H9 (cell line): ENCODE data around the gene KLHDC10. TPM values are rescaled to one million over a fixed set of nuclear protein-coding genes. Genes with fewer than 3 reads are reported as not detected.
"Not testable (repeated sequence)": the region's sequence is repeated elsewhere in the genome, so short reads cannot be mapped to it uniquely, and the experiment has no call there.

Experiments
- DNase-seq: peaks from one replicate; pipeline ENCODE4 v3.0.0-alpha.2; 2017
- H2AFZ ChIP-seq: one replicate; pipeline ENCODE4 v1.6.1; 2013; ENCODE audit warnings: mild to moderate bottlenecking, low read length, control low read depth, moderate library complexity
- H2AK5ac ChIP-seq: 2 replicates; pipeline ENCODE4 v1.6.1; 2013; ENCODE audit warnings: low read length, control low read depth, mixed read lengths; ENCODE audit not compliant: insufficient read length
- H2BK120ac ChIP-seq: one replicate; pipeline ENCODE4 v1.6.1; 2013; ENCODE audit warnings: low read depth, mild to moderate bottlenecking, low read length, control low read depth, inconsistent platforms; ENCODE audit not compliant: poor library complexity, severe bottlenecking
- H2BK12ac ChIP-seq: 2 replicates; pipeline ENCODE4 v1.6.1; 2013; ENCODE audit warnings: low read length, control low read depth, mixed read lengths, low read depth; ENCODE audit not compliant: insufficient read length
- H2BK15ac ChIP-seq: 2 replicates; pipeline ENCODE4 v1.6.1; 2013; ENCODE audit warnings: low read depth, low read length, control low read depth
- H2BK20ac ChIP-seq: one replicate; pipeline ENCODE4 v1.6.1; 2013; ENCODE audit warnings: low read depth, mild to moderate bottlenecking, low read length, control low read depth, inconsistent platforms; ENCODE audit not compliant: poor library complexity, severe bottlenecking
- H2BK5ac ChIP-seq: 2 replicates; pipeline ENCODE4 v1.6.1; 2013; ENCODE audit warnings: low read length, control low read depth, mixed read lengths; ENCODE audit not compliant: insufficient read length
- H3K14ac ChIP-seq: 2 replicates; pipeline ENCODE4 v1.6.1; 2013; ENCODE audit warnings: low read length, control low read depth; ENCODE audit not compliant: insufficient read depth
- H3K18ac ChIP-seq: 2 replicates; pipeline ENCODE4 v1.6.1; 2013; ENCODE audit warnings: low read depth, mild to moderate bottlenecking, mixed read lengths, low read length, control low read depth; ENCODE audit not compliant: insufficient read length
- H3K23ac ChIP-seq: 2 replicates; pipeline ENCODE4 v1.6.1; 2013; ENCODE audit warnings: low read length, control low read depth, mixed read lengths, low read depth; ENCODE audit not compliant: insufficient read length
- H3K23me2 ChIP-seq: 2 replicates; pipeline ENCODE4 v1.6.1; 2013; ENCODE audit warnings: low read depth, mild to moderate bottlenecking, mixed read lengths, low read length, control low read depth; ENCODE audit not compliant: insufficient read length, poor library complexity, severe bottlenecking
- H3K27ac ChIP-seq: 2 replicates; pipeline ENCODE4 v1.5.1; 2013; ENCODE audit warnings: low read length, control low read depth, mixed read lengths, low read depth; ENCODE audit not compliant: insufficient read length
- H3K27me3 ChIP-seq: 2 replicates; pipeline ENCODE4 v1.6.1; 2013; ENCODE audit warnings: low read length, control low read depth, inconsistent platforms; ENCODE audit not compliant: insufficient read depth
- H3K4ac ChIP-seq: 2 replicates; pipeline ENCODE4 v1.6.1; 2013; ENCODE audit warnings: low read depth, mild to moderate bottlenecking, control low read depth, inconsistent platforms, low read length, moderate library complexity
- H3K4me1 ChIP-seq: 2 replicates; pipeline ENCODE4 v1.6.1; 2013; ENCODE audit warnings: low read length, control low read depth, inconsistent platforms; ENCODE audit not compliant: insufficient read depth
- H3K4me2 ChIP-seq: 2 replicates; pipeline ENCODE4 v1.6.1; 2013; ENCODE audit warnings: low read length, control low read depth, mixed read lengths; ENCODE audit not compliant: insufficient read length, insufficient read depth
- H3K56ac ChIP-seq: 2 replicates; pipeline ENCODE4 v1.6.1; 2013; ENCODE audit warnings: low read depth, mild to moderate bottlenecking, mixed read lengths, low read length, control low read depth; ENCODE audit not compliant: insufficient read length
- H3K79me1 ChIP-seq: 2 replicates; pipeline ENCODE4 v1.6.1; 2013; ENCODE audit warnings: low read depth, mild to moderate bottlenecking, moderate library complexity, low read length, control low read depth, inconsistent platforms; ENCODE audit not compliant: insufficient read depth, poor library complexity, severe bottlenecking
- H3K79me2 ChIP-seq: 2 replicates; pipeline ENCODE4 v1.6.1; 2013; ENCODE audit warnings: low read length, control low read depth, inconsistent platforms; ENCODE audit not compliant: insufficient read depth
- H3K9ac ChIP-seq: 2 replicates; pipeline ENCODE4 v1.6.1; 2013; ENCODE audit warnings: low read length, control low read depth, mixed read lengths; ENCODE audit not compliant: insufficient read length; ENCODE audit errors: extremely low read depth
- H3K9me3 ChIP-seq: one replicate; pipeline ENCODE4 v1.6.1; 2013; ENCODE audit warnings: low read depth, low read length, inconsistent platforms; ENCODE audit not compliant: control insufficient read depth
- H3T11ph ChIP-seq: one replicate; pipeline ENCODE4 v1.6.1; 2013; ENCODE audit warnings: mild to moderate bottlenecking, low read length, control low read depth, inconsistent platforms
- H4K20me1 ChIP-seq: one replicate; pipeline ENCODE4 v1.6.1; 2013; ENCODE audit not compliant: control insufficient read depth, insufficient read length, insufficient read depth
- H4K5ac ChIP-seq: 2 replicates; pipeline ENCODE4 v1.6.1; 2013; ENCODE audit warnings: low read depth, mild to moderate bottlenecking, mixed read lengths, low read length, control low read depth; ENCODE audit not compliant: insufficient read length
- H4K8ac ChIP-seq: replicated peaks from 2 replicates; pipeline ENCODE4 v1.6.1; 2013; ENCODE audit warnings: low read length, control low read depth, mixed read lengths, low read depth; ENCODE audit not compliant: insufficient read length
- H4K91ac ChIP-seq: 2 replicates; pipeline ENCODE4 v1.6.1; 2013; ENCODE audit warnings: low read depth, mild to moderate bottlenecking, moderate library complexity, mixed read lengths, low read length, control low read depth; ENCODE audit not compliant: insufficient read length
- H3K27ac Mint-ChIP-seq, 3 experiments: 2 replicates in 2 of 3; 3 replicates in 1 of 3; pipeline ENCODE4 v1.8.0; 2020 to 2021; ENCODE audit warnings: mixed read lengths in 3 of 3, mild to moderate bottlenecking in 1 of 3, moderate library complexity in 1 of 3
- H3K27me3 Mint-ChIP-seq: 2 replicates; pipeline ENCODE4 v1.8.0; 2021; ENCODE audit warnings: low read depth, mild to moderate bottlenecking, moderate library complexity, mixed read lengths
- H3K36me3 Mint-ChIP-seq, 3 experiments: 2 replicates in 2 of 3; 3 replicates in 1 of 3; pipeline ENCODE4 v1.8.0; 2020 to 2021; ENCODE audit warnings: low read depth in 3 of 3, mixed read lengths in 3 of 3; ENCODE audit not compliant: insufficient read depth in 1 of 3
- H3K4me1 Mint-ChIP-seq, 2 experiments: 2 replicates each; pipeline ENCODE4 v1.8.0; 2020; ENCODE audit warnings: mixed read lengths in 2 of 2
- H3K4me3 Mint-ChIP-seq, 2 experiments: 2 replicates in 1 of 2; 3 replicates in 1 of 2; pipeline ENCODE4 v1.8.0; 2020 to 2021; ENCODE audit warnings: mild to moderate bottlenecking in 2 of 2, mixed read lengths in 2 of 2, moderate library complexity in 1 of 2
- H3K9me3 Mint-ChIP-seq, 2 experiments: 2 replicates in 1 of 2; 3 replicates in 1 of 2; pipeline ENCODE4 v1.8.0; 2020; ENCODE audit warnings: mild to moderate bottlenecking in 2 of 2, mixed read lengths in 2 of 2, moderate library complexity in 1 of 2
- WGBS: extraction: QIAGEN DNeasy Blood & Tissue Kit; methylation state at CpG from one replicate; pipeline ENCODE4 v1.1.7; 2013; ENCODE audit warnings: missing lambda C conversion rate, low lambda C conversion rate, mixed read lengths; ENCODE audit not compliant: insufficient read length; ENCODE audit errors: extremely low coverage; 5-methylcytosine and 5-hydroxymethylcytosine counted together
- total RNA-seq: library from RNA; stranded (reverse); gene quantifications from 2 replicates; pipeline ENCODE4 v1.2.1, GENCODE V29; 2021
- TF ChIP-seq, protein P1 (sequence below): fragments of 200-600 bp; sonication (generic); conservative IDR thresholded peaks from 3 replicates; pipeline ENCODE4 v1.8.0; 2021; ENCODE audit warnings: antibody characterized with exemption, mild to moderate bottlenecking

The KLHDC10 gene
- total RNA-seq, 1 experiment from 2014 or later: 17.3 TPM

DNA sequence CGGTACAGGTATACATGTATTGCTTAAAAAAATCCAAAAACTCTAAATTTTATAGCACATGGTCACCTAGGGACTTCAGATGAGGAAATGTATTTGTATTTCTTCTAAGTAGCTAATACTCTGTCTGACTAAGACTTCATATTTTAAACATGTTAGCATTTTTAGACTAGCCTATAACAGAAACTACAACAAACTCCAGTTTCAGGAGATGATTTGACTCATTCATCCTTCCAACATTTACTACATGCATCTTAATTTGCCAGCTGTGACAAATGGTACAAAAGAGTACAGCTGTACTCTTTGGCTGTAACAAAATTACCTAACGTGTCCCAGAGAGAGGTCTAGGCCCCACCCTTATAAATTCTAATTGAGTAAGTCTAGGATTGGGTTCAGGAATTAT lies 112.7 kb downstream of the KLHDC10 start:
- no peak overlapping the region for H3K4ac ChIP-seq
- no peak overlapping the region for H2BK5ac ChIP-seq
- Mint-ChIP-seq H3K36me3 (peaks cover 11 to 60% (median 46%) of the 10 kb centered on the region in 3 experiments; a peak in 6 of 7 replicates), H3K27me3 (no peaks in the 10 kb centered on the region), H3K27ac (no peak overlapping the region), H3K4me3 (no peak overlapping the region), H3K9me3 (no peaks in the 10 kb centered on the region), H3K4me1 (no peaks in the 10 kb centered on the region)
- H2AFZ ChIP-seq: no peak overlapping the region
- TF ChIP-seq, protein P1, sequence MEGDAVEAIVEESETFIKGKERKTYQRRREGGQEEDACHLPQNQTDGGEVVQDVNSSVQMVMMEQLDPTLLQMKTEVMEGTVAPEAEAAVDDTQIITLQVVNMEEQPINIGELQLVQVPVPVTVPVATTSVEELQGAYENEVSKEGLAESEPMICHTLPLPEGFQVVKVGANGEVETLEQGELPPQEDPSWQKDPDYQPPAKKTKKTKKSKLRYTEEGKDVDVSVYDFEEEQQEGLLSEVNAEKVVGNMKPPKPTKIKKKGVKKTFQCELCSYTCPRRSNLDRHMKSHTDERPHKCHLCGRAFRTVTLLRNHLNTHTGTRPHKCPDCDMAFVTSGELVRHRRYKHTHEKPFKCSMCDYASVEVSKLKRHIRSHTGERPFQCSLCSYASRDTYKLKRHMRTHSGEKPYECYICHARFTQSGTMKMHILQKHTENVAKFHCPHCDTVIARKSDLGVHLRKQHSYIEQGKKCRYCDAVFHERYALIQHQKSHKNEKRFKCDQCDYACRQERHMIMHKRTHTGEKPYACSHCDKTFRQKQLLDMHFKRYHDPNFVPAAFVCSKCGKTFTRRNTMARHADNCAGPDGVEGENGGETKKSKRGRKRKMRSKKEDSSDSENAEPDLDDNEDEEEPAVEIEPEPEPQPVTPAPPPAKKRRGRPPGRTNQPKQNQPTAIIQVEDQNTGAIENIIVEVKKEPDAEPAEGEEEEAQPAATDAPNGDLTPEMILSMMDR: no peak
- no CpG with 5 or more reads among the region's 2 CpGs for WGBS
- H4K8ac ChIP-seq: no peak overlapping the region
- no peak overlapping the region for H2BK120ac ChIP-seq
- no peak overlapping the region for H4K5ac ChIP-seq
- no peaks in the 10 kb centered on the region for H3K4me1 ChIP-seq
- no peak overlapping the region for H4K91ac ChIP-seq
- no peaks in the 10 kb centered on the region for H3K23me2 ChIP-seq
- no peak for DNase-seq
- no peak overlapping the region for H3T11ph ChIP-seq
- H3K4me2 ChIP-seq: no peak overlapping the region
- H3K9ac ChIP-seq: no peak overlapping the region
- H3K79me2 ChIP-seq: no peaks in the 10 kb centered on the region
- no peak overlapping the region for H2BK15ac ChIP-seq
- no peak overlapping the region for H2AK5ac ChIP-seq
- H2BK20ac ChIP-seq: no peak overlapping the region
- no peaks in the 10 kb centered on the region for H3K27me3 ChIP-seq
- no peak overlapping the region for H3K14ac ChIP-seq
- no peaks in the 10 kb centered on the region for H4K20me1 ChIP-seq
- no peak overlapping the region for H3K18ac ChIP-seq
- H3K79me1 ChIP-seq: no peaks in the 10 kb centered on the region
- H3K23ac ChIP-seq: no peak overlapping the region
- no peak overlapping the region for H3K27ac ChIP-seq
- H3K56ac ChIP-seq: no peak overlapping the region
- H3K9me3 ChIP-seq: no peaks in the 10 kb centered on the region
- H2BK12ac ChIP-seq: no peak overlapping the region

DNA sequence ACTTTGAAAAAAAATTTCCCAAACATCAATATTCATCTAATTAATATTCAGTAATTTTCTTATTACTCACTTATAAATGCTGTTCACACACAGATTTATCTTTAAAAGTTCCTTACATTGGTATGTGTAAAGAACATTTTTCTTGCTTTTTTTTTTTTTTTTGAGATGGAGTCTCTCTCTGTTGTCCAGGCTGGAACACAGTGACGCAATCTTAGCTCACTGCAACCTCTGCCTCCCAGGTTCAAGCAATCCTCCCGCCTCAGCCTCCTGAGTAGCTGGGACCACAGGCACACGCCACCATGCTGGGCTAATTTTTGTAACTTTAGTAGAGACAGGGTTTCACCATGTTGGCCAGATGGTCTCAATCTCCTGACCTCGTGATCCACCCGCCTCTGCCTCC lies 114.0 kb downstream of the KLHDC10 start:
- no CpG with 5 or more reads among the region's 5 CpGs for WGBS
- H3K23ac ChIP-seq, H3K56ac ChIP-seq, H2BK5ac ChIP-seq, H2AK5ac ChIP-seq, H4K5ac ChIP-seq, H3K4me2 ChIP-seq, H4K91ac ChIP-seq, H2BK20ac ChIP-seq, DNase-seq, H3T11ph ChIP-seq, H4K20me1 ChIP-seq, H3K4ac ChIP-seq, H3K18ac ChIP-seq, H3K14ac ChIP-seq, H2BK12ac ChIP-seq, H3K4me1 Mint-ChIP-seq, H2BK120ac ChIP-seq, H3K9me3 ChIP-seq, H2AFZ ChIP-seq, H3K9ac ChIP-seq, H3K23me2 ChIP-seq, H3K9me3 Mint-ChIP-seq, H3K79me2 ChIP-seq, H4K8ac ChIP-seq, H2BK15ac ChIP-seq, H3K27ac ChIP-seq, H3K27me3 Mint-ChIP-seq, H3K4me1 ChIP-seq, H3K4me3 Mint-ChIP-seq, H3K27ac Mint-ChIP-seq, H3K79me1 ChIP-seq, H3K27me3 ChIP-seq: not testable (repeated sequence)
- peaks cover 15 to 62% (median 54%) of the 10 kb centered on the region in 3 experiments; a peak in 6 of 7 replicates for H3K36me3 Mint-ChIP-seq
